ENCODE results near the gene SULF2.
A peak's percentile ranks its signal among the peaks of the same experiment; 100 is the strongest.

GRCh38 chr20:47725248-47725973 is 59.9 kb downstream of the SULF2 start:
- TF ChIP-seq POLR2A (IDR thresholded peaks at IDR 0.05) = no peak
- peak; percentile 78 to 88 (median 83) for TF ChIP-seq CTCF (IDR thresholded peaks at IDR 0.05)
